ENCODE data around the gene TEAD2.

DNA sequence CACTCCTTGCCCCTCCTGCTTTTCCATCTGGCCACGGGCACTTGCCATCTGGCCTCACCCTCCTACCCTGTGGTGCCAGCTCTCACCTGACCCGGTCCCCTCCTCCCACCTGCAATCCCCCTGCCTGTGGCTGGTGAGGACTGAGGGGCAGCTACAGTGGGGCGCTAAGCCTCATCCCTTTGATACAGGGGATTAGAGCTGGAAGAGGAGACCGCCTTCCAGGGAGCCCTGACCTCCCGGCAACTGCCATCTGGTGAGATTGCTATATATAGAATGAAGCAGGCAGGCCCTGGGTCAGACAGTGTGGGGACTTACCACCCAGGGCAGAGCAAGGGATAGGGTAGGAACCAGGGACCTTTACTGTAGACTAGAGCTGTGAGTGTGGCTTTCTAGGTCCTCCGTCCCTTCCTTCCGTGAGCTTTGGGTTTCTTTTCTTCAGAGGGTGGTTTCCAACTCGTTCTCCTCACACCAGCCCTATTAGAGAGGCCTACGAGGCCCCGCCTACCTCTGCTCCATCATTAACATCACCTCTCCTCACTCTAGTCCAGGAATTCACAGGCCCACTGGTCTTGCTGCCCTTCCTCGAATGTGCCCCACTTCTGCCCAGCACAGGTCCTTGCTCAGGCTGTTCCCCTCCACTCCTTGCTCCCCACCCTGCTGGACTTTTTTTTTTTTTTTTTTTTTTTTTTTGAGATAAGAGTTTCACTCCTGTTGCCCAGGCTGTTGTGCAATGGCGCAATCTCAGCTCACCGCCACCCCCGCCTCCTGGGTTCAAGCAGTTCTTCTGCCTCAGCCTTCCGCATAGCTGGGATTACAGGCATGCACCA lies 33.6 kb upstream of the TEAD2 start:
- TF ChIP-seq, protein P1, sequence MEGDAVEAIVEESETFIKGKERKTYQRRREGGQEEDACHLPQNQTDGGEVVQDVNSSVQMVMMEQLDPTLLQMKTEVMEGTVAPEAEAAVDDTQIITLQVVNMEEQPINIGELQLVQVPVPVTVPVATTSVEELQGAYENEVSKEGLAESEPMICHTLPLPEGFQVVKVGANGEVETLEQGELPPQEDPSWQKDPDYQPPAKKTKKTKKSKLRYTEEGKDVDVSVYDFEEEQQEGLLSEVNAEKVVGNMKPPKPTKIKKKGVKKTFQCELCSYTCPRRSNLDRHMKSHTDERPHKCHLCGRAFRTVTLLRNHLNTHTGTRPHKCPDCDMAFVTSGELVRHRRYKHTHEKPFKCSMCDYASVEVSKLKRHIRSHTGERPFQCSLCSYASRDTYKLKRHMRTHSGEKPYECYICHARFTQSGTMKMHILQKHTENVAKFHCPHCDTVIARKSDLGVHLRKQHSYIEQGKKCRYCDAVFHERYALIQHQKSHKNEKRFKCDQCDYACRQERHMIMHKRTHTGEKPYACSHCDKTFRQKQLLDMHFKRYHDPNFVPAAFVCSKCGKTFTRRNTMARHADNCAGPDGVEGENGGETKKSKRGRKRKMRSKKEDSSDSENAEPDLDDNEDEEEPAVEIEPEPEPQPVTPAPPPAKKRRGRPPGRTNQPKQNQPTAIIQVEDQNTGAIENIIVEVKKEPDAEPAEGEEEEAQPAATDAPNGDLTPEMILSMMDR (IDR thresholded peaks at IDR 0.05) = no peak
- no peak for TF ChIP-seq POLR2A (IDR thresholded peaks at IDR 0.05)
